Left renal cortex interstitium (tissue), 4 donors: ENCODE measurements around the gene PPP3CA. TPM values are rescaled to one million over a fixed set of nuclear protein-coding genes. Genes with fewer than 3 reads are reported as not detected.
"Not testable (repeated sequence)": the region's sequence is repeated elsewhere in the genome, so short reads cannot be mapped to it uniquely, and the experiment has no call there.

ENCODE experiments used
- DNase-seq, 4 donors: peaks; one replicate each; pipeline ENCODE4 v3.0.0-alpha.2; 2013; ENCODE audit warnings: low read depth in 4 of 4, low spot score in 2 of 4, missing footprints in 1 of 4
- polyA plus RNA-seq, 4 donors: library from polyadenylated mRNA; unstranded; fragments of 120-200 nt; gene quantifications; one replicate each; pipeline ENCODE4 v1.2.1, GENCODE V29; 2013; ENCODE audit not compliant: insufficient read length in 4 of 4

The PPP3CA gene
- polyA plus RNA-seq, 4 donors: 38.4 to 47.5 (median 41.0) TPM

DNA sequence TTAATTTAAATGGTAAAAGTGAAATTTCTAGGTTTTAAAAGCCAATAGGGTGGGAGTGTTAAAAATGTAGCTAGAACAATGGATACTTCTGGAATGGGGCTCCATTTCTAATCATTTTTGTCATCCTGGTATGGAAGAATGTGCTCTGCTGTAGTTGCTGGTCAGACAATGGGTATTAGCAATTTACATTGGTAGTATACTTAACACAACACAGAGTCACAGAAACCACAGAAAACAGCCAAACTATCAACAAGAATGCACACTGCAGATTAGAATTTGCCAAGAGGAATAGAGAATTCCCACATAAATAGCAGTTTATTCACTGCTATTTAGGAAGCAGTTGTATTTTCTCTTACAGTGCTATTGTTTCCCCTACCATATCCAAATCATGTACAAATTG, 319.6 kb downstream of the PPP3CA start:
- DNase-seq: no peak

DNA sequence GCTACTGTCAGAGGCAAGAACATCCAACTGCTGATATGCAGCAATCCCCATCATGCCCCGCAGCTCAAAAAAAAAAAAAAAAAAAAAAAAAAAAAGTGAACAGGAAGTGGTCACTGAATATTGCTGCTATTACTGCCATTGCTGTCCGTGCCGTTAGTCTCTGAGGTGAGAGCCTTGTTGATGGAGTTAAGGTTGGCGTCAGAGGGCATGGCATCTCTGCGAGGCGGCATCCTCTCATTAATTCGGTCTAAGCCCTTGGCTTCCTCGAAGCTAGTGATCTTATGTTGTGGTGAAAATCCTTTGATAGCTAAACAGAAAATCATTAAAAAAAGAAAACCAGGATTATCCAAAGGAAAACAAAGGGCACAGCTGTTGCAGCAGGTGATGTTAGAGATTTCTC, 321.6 kb downstream of the PPP3CA start:
- DNase-seq: no peak

DNA sequence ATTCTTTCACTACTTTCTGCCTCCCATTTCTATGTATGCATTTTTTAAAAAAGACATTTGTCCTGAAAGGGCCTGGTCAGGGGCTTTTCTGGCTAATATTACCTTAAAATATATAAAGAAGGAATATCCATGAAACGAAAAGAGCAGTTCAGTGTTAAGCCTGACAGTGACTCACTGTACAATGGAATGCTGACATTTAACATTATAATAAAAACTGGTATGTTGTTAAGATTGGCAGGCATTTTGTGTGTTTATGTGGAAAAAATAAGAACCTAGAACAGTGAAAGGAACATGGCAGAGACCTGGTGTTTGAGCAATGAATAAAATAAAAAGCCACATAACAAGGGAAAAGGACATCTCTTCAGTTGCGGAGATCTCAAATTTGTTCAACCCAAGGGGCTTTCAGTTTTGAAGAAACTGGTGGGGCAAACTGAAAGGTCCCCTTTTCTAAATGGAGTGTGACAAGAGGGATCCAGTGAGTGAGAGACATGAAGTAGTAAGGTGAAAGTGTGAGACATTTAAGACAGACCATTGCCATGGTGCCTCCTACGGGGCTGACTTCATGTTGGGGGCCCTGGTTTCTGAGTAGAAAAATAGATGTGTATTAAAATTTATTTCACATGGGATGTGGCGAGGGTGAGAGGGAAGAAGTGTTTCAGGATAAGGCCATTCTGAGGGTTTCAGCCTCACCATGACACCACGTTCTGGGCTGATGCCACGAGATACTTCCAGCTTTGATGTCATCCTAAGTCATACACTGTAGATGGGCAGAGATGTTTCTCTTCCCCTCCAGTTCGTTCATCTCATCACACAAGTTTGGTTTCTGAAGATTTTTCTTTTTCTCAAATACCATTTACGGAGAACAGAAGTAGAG, 324.9 kb downstream of the PPP3CA start:
- no peak for DNase-seq

DNA sequence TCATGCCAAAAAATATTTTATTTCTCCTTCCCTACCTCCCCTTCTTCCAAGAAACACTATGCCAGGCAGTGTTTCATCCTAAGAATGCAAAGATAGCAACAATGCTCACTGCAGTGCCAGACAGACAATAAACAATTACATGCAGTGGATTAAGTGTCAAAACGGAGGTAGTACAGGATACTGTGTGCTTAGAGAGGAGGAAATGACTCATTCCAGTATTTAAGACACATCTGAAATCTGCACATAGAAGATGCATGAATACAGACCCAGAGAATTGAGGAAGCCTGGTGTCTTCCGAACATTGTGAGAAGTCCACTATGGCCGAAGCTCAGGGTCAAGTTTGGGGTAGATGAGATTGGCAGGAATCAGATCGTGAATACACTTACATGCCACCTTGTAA, 326.4 kb downstream of the PPP3CA start:
- no peak for DNase-seq

DNA sequence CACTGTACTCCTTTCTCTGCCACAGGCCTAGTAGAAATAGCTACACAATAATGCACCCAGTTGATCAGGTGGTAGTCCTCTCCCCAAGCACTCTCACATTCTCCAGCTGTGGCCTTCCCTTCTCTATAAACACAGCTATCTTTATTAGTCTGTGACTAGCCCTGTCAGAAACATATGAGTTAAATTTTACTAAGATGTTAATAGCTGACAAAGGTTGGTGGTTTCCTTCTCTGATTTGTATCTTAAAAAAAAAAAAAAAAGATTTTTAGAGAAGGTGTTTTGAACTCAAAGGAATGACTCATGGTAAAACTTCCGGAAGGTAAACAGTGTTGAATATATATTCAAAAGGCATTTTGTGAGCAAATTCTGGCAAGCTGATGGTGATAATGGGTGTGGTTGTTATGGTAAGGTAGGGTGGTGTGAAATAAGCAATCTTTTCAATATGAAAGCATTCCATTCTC, 327.4 kb downstream of the PPP3CA start:
- DNase-seq: no peak

DNA sequence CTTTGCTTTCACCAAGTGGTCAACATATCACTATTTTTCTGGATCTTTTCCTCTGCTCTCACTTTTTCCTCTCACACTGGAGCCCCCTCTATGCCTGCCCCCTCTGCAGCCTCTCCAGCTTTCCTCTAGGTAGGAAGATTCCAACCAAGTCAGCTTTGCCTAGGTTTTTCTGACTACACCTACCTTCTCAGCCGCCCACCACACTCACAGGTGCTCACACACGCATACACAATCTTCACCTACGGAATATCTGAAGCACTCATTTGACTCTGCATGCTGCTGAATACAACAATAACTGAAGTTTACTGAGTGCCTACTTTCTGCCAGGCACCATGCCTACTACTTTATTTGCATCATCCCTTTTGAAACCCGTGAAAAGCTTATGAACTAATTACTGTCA, 328.0 kb downstream of the PPP3CA start:
- no peak for DNase-seq

DNA sequence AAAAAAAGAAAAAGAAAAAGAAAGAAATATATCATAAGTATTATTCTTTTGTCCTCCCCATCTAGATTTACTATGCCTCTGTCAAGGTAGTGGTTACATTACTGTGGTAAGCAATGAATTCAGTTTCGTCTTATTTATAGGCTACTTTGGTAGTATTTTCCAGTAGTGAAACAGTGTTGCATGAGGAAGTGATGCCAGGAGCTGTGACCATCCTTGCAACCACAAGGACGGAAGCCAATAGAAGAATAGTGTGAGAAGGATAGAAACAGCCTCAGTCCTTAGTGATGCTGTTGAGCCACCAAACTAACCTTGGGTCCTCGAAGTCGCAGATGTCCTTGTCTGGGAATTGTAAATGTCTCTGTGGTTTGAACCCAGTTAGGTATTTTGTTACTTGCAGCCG, 328.5 kb downstream of the PPP3CA start:
- no peak for DNase-seq

DNA sequence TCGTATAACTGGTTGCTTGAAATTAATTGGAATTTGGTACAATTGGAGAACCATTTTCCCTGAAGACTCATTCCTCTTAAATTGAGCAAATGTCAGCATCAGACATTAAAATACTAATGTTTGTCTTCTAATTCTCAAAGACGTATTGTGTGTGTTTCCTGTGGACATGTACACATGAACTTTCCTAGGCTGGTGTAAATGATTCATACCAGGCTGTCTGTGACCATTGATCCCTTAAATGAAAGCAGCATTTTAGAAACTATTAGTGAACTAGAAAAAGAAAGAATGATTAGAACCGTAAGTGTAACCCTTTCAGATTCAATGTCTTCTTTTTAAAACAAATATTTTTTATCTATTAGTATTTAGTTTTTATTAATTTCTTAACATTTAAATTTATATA, 332.9 kb downstream of the PPP3CA start:
- DNase-seq: no peak

DNA sequence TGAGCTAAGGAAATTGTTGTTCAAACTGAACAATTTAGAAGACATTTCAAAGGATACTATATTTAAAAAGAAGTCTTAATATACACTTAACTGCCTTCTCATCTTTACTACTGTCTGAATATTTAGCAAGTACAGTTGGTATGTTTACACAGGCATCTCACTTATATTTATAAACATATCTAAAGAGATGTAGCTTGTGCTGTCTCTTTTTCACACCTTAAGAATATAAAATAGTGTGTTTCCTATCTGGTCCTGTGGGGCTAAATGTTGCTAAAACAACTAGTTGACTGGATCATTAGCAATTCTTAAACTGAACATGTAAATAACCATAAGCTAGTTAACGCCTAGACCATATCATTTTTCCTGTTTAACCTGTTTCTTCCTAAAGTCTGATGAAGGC, 336.3 kb downstream of the PPP3CA start:
- no peak for DNase-seq

DNA sequence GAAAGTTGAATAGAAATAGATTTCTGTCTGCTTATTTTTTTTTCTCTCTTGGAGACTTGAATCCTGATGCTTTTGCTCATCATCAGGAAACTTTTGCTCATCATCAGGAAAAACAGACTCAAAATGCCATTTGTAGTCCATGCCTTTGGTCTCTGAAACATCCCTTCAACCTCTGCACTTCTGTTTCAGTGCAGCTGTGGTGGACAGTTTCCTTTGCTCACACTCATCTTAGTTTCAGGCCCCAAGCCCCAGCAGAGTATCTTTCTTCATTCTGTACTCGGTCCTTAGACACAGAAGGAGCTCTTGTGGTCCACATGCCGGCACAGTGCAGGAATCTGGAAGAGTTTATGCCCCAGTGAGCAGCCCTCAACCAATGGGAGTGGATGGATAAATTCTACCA, 337.9 kb downstream of the PPP3CA start:
- DNase-seq: no peak

DNA sequence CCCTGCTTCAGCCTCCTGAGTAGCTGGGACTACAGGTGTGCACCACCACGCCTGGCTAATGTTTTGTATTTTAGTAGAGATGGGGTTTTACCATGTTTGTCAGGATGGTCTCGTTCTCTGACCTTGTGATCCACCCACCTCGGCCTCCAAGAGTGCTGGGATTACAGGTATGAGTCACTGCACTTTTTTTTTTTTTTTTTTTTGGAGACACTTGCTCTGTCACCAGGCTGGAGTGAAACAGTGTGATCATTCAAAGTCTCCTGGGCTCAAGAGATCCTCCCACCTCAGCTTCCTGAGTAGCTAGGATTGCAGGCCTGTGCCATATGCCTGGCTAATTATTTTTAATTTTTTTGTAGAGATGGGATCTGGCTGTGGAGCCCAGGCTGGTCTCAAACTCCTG, 338.8 kb downstream of the PPP3CA start:
- no peak for DNase-seq

DNA sequence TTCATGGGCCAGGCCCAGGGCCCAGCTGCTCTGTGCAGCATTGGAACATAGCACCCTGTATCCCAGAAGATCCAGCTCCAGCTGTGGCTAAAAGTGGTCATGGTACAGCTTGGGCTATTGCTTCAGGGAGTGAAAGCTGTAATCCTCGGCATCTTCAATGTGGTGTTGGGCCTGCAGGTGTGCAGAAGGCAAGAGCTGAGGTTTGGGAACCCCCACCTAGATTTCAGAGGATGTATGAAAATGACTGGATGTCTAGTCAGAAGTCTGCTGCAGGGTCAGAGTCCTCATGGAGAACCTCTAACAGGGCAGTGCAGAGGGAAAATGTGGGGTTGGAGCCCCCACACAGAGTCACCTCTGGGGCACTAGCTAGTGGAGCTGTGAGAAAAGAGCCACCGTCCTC, 341.7 kb downstream of the PPP3CA start:
- no peak for DNase-seq

DNA sequence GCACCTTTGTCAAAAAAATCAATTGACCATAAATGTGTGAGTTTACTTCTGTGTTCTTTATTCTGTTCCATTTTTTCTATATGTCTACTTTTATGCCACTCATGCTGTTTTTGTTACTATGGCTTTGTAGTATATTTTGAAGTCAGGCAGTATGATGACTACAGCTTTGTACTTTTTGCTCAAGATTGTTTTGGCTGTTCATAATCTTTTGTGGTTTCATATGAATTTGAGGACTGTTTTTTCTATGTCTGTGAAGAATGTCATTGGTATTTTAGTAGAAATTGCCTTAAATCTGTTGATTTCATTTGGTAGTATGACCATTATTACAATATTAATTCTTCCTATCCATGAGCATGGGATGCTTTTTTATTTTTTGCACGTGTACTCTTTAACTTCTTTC, 346.8 kb downstream of the PPP3CA start:
- DNase-seq: no peak

DNA sequence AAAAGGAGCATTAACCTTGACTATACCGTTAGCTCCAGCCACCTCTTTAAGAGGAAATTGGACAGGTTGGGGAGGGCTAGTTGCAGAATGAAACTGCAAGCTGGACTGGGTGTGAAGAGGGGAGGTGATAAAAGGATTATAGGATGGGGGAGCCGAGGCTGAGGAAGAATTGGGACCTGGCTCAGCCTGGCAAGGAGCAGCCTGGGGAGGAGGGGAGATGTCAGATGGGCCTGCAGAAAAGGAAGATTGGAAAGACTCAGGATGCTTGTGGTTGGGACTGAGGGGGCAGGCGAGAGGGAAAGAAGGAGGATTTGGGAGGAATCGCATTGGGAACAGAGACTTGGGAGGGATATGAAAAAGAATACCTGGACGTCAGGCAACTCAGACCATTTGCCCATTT, 351.7 kb downstream of the PPP3CA start:
- DNase-seq: no peak

DNA sequence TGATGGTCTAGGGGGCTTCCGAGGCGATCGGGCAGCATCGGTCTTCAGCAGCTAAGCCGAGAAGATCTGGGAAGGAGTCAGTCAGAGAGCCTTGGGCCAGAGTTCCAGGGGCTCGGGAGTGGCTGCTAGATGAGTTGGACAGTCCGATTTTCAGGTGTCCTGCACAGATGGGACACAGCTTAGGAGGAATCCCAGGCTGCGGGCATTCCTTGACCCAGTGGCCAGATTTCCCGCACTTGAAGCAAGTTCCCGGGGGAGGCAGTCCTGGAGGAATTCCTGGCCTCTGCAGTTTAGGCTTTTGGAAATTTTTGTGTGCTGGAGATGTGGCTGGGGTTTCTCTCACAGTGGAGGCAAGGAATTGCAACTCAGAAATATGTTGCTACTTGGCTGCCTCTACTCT, 352.3 kb downstream of the PPP3CA start:
- not testable (repeated sequence) for DNase-seq

DNA sequence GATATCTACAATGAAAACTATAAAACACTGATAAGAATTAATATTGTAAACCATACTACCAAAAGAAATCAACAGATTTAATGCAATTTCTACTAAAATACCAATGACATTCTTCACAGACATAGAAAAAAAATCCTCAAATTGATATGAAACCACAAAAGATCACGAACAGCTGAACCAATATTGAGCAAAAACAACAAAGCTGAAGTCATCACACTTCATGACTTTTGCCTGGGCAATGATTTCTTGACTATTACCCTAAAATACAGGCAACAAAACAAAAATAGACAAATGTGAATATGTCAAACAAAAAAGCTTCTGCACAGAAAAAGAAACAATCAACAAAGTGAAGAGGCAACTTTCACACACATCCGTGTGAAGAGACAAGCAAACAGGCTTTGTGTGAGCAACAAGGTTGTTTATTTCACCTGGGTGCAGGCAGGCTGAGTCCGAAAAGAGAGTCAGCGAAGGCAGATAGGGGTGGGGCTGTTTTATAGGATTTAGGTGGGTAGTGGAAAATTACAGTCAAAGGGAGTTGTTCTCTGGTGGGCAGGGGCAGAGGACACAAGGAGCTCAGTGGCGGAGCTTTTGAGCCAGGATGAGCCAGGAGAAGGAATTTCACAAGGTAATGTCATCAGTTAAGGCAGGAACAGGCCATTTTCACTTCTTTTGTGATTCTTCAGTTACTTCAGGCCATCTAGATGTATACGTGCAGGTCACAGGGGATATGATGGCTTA, 355.8 kb downstream of the PPP3CA start:
- not testable (repeated sequence) for DNase-seq

DNA sequence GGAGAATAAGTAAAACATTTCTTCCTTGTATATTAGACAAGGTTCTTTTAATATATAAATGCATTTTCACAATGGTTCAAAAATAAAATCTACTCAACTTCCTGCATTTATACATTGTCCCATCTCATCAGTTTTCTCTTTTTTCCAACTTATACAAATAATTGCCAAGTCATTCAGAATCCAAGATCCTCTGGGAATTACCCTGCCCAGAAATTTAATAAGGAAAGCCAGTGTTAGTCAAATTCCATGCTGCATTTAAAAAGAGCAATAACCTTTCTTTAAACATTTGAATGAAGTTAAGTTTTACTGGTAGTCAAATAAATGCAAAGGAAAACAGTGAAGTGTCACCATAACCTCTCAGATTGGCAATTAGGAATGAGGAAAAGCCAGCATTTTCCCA, 357.9 kb downstream of the PPP3CA start:
- DNase-seq: no peak

DNA sequence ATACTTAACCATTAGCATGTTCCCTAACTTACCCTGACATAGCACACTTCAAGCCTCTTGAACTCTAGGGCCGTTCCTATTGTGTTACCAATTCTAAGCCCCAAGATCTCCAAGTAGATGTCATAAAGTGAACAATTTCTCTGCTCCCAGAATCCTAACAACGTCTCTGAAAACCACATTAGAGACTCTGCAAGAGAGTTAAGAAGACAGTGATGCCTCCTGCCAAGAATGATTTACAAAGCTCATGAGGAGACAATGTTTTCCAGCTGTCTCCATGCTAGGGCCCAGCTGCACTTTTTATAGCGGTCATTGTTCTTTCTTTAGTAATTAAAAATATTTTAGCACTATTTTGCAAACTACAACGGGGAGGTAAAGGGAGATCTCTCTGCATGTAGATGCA, 358.4 kb downstream of the PPP3CA start:
- DNase-seq: no peak

DNA sequence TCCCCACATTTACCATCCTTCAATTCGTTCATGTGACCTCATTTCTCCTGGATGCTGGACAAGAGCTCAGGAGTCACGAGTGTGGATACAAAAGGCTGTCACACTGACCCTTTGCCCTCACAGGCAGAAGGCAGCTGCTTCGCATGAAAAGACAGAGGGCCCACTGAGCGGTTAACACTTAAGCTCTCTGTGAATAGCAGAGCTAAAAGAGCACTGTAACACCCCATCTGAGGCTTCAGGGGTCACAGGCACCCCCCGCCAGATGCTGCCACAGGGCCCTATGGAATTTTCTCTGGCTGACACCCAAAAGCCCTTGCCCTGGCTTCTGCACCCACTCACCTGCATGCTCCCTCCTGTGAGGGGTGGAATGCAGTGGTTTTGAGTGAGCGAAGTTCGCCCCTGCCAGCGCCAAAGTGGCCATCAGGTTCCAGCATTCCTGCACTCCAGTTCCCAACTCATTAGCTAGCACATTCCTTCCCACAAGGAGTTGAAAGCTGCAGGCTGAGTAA, 360.9 kb downstream of the PPP3CA start:
- no peak for DNase-seq

DNA sequence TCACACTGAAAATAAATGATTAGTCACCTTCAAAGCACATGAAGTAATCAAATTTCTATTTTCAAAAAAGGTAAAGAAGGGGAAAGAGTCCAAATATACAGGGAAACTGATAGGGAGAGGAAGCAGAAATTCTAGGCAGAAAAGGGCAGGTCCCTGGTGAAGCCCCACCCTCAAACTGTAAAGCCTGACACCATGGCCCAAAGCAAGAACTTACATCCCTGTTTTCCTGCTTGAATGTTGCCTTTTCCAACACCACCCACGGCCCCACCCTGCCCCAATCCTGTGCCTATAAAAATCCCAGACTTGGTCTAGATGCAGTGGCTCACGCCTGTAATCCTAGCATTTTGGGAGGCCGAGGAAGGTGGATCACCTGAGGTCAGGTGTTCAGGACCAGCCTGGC, 361.8 kb downstream of the PPP3CA start:
- no peak for DNase-seq

DNA sequence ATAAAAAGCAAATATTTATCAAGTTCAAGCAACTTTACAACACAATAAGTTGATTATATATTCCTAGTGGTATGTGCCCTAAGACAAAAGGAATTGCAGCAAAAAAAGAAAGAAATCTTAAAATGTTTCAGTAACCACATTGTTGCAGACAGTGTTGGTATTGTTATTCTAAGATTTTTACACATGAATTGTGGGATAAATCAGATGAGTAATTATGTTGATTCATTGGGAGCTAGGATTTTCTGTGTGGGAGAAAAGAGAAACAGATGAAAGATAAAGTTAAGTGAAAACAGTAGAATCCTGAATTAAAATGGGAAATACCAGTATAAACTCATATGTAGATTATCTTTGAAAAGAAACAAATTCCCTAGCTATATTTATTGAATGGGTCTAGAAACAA, 362.4 kb downstream of the PPP3CA start:
- no peak for DNase-seq

DNA sequence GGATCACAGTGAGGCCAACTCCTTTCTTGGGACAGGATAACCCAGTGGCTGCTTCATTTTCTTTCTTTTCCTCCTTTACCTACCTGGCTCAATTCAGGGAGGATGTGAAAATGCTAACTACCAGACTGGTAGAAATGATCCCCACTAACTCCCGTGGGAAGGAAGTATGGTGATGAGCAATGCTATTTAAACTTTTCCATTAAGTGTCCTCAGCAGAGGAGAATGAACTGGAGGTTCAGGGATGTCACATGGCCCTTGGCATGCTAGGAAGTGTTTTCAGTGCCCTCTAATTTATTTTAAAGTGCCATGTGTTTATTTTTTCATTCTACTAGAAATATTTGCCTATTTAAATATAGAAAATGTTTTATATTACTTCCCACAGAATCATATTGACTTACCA, 363.9 kb downstream of the PPP3CA start:
- no peak for DNase-seq
